A549 (cell line): ENCODE results near the gene KRTAP1-5.

Experiments used
- EP300 ChIP-seq, 2 experiments: fragments of >200 bp; sonication (Bioruptor Twin); formaldehyde crosslinking; IDR thresholded peaks; 2 replicates in 1 of 2; 3 replicates in 1 of 2; pipeline ENCODE4 v1.6.1; 2016 to 2017
- NPAS2 ChIP-seq: fragments of 250-450 bp; sonication (Bioruptor Pico); IDR thresholded peaks from 2 replicates; pipeline ENCODE4 v1.8.0; 2022; ENCODE audit warnings: mild to moderate bottlenecking, moderate library complexity, borderline replicate concordance
- POLR2A ChIP-seq: IDR thresholded peaks from 2 replicates; pipeline ENCODE4 v1.6.1; 2012; ENCODE audit warnings: mild to moderate bottlenecking, low read length
- RAD21 ChIP-seq, 2 experiments: fragments of >200 bp in 1 of 2; sonication (Bioruptor Twin) in 1 of 2; formaldehyde crosslinking in 1 of 2; IDR thresholded peaks in 1 of 2; conservative IDR thresholded peaks in 1 of 2; 2 replicates in 1 of 2; 3 replicates in 1 of 2; pipeline ENCODE4 v1.6.1; 2012 to 2018; ENCODE audit warnings: inconsistent platforms in 1 of 2
- RFX5 ChIP-seq: fragments of 450-650 bp; IDR thresholded peaks from 2 replicates; pipeline ENCODE4 v1.7.1; 2014; ENCODE audit warnings: antibody characterized with exemption, mild to moderate bottlenecking, moderate library complexity
- TF ChIP-seq, protein P1 (sequence below): fragments of >200 bp; sonication (Bioruptor Twin); formaldehyde crosslinking; IDR thresholded peaks from 3 replicates; pipeline ENCODE4 v1.5.1; 2016

DNA sequence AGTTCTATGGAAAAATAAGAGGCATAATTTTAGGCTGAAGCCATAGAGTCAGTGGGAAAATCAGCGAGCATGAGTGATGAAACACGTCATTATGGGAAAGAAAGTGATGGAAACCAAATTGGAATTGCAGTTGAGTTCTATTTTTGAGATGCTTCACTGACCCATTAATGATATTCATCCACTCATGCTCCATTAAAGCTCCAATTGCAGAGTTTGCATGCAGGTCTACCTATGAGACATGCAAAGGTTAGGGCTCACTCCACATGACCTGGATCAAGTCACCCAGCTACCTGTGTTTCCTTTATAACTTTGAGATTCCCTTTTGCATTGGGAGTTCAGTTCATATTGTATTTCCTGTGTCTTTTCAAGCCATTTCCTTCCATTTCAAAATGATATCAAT, 46.7 kb upstream of the KRTAP1-5 start:
- TF ChIP-seq EP300 (IDR thresholded peaks at IDR 0.05) = no peak
- TF ChIP-seq, protein P1, sequence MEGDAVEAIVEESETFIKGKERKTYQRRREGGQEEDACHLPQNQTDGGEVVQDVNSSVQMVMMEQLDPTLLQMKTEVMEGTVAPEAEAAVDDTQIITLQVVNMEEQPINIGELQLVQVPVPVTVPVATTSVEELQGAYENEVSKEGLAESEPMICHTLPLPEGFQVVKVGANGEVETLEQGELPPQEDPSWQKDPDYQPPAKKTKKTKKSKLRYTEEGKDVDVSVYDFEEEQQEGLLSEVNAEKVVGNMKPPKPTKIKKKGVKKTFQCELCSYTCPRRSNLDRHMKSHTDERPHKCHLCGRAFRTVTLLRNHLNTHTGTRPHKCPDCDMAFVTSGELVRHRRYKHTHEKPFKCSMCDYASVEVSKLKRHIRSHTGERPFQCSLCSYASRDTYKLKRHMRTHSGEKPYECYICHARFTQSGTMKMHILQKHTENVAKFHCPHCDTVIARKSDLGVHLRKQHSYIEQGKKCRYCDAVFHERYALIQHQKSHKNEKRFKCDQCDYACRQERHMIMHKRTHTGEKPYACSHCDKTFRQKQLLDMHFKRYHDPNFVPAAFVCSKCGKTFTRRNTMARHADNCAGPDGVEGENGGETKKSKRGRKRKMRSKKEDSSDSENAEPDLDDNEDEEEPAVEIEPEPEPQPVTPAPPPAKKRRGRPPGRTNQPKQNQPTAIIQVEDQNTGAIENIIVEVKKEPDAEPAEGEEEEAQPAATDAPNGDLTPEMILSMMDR = no peak
- no peak for TF ChIP-seq RFX5
- TF ChIP-seq NPAS2 = no peak
- no peak for TF ChIP-seq POLR2A
- no peak for TF ChIP-seq RAD21 (conservative IDR thresholded peaks at IDR 0.05 in 1 of 2, IDR thresholded peaks at IDR 0.05 in 1 of 2)
